Measurements from ENCODE around the gene ARF3. TPM values are rescaled to one million over a fixed set of nuclear protein-coding genes. Genes with fewer than 3 reads are reported as not detected.

ARF3 gene
- polyA plus RNA-seq, 1 of the 3 experiments (the other 2 are of a cell fraction), result 204 TPM

- no peaks in the 10 kb centered on the region for H3K27me3 ChIP-seq (ENCODE audit: insufficient read depth)
- peak within 1 kb of the TSS; percentile 52 to 57; a peak in 3 of 4 replicates for H3K4me3 ChIP-seq (ENCODE audit: low read depth in 2 of 2, low read length in 1 of 2)
- peaks cover 39 to 42% of the 10 kb centered on the region in 2 experiments for H3K36me3 ChIP-seq (replicated peaks in 1 of 2; ENCODE audit: control insufficient read depth in 1 of 2, insufficient read depth in 2 of 2, low read length in 1 of 2)
- H3K9me3 ChIP-seq, result no peaks in the 10 kb centered on the region
- ChIA-PET CTCF (interaction anchor here (0.7 to 3.9 kb wide), 17 partner anchors 10 to 119 kb away, joined by 3 to 29 read pairs (median 5); partner anchors contain the start of genes ARF3 and WNT1), POLR2A (no interaction called here)
- 72% methylated on average over 28 of the region's 38 CpGs for WGBS (ENCODE audit: low lambda C conversion rate)
- peaks cover 9% of the 10 kb centered on the region; the same call in 1 of the 2 replicates for H3K79me2 ChIP-seq (ENCODE audit: insufficient read depth)
- H4K20me1 ChIP-seq (ENCODE audit: insufficient read depth), result 0 out of 2 replicates have a peak, but pooled peaks cover 4% of the 10 kb centered on the region
- no peaks in the 10 kb centered on the region for H3K9me2 ChIP-seq
- peak within 1 kb of the TSS; percentile 48; the same call in 1 of the 2 replicates for H3K9ac ChIP-seq
- H3K4me1 ChIP-seq (ENCODE audit: control insufficient read depth in 1 of 2, insufficient read depth in 2 of 2, low read depth in 1 of 2, low read length in 1 of 2), result no peaks in the 10 kb centered on the region; a peak in 1 of 4 replicates
- H3F3A ChIP-seq (replicated peaks; ENCODE audit: insufficient read depth), result peaks cover 12% of the 10 kb centered on the region
- H2AFZ ChIP-seq (ENCODE audit: low read depth), result peak within 1 kb of the TSS; percentile 46; the same call in 1 of the 2 replicates
- peak within 1 kb of the TSS; percentile 61; the same call in 1 of the 2 replicates for H3K4me2 ChIP-seq
- TF ChIP-seq MEF2A (IDR thresholded peaks at IDR 0.05; ENCODE audit: borderline replicate concordance, low read depth), result no peak
- 0 out of 2 replicates have a peak, but pooled peaks have one; percentile 18 for TF ChIP-seq MXI1 (IDR thresholded peaks at IDR 0.05; ENCODE audit: low read depth, low read length)
- DNase-seq, result peak; percentile 74
- H3K27ac ChIP-seq (ENCODE audit: low read depth in 2 of 2, low read length in 1 of 2), result no peak within 1 kb of the TSS
Measured at GRCh38 chr12:48925304-48926011, 31.8 kb downstream of the ARF3 start, which contains the start of gene FKBP11. Gene FKBP11, minus strand, starts transcription at chr12:48925492. Its CDS starts 64 bp downstream, at chr12:48925428.

DNA sequence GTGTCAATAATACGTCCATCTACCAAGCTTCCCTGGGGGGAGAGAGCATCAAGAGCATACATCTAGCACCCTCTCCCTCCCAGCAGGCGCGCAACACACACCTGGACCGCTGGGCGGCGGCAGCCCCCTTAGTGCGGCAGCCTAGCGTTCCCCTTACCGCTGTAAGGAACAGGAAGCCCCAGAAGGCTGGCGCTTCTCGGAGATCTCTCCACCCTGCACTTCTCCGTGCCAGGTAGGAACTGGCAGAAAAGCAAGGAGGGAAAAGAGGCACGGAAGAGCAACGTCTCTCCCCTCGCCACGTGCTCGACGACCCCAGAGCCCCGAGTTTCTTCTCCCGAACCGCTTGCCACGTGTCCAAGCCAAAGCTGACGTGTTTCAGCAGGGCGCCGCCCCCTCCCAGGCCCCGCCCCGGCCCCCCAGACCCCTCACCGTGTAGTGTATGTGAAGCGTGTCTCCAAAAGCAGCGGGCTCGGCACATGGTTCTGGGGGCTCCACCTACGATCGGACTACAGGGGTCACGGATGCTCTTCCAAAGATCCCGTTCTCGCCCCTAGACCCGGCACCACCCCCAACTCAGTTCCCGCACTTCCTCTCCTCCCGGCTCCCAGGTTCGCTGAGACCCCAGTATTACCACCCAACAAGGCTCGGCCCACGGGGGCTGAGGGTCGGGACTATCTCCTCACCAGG, 32.5 kb downstream of the ARF3 start:
- Histone ChIP-seq H3K27me3 (ENCODE audit: insufficient read depth) (no peaks in the 10 kb centered on the region), H3K4me1 (ENCODE audit: control insufficient read depth in 1 of 2, insufficient read depth in 2 of 2, low read depth in 1 of 2, low read length in 1 of 2) (no peaks in the 10 kb centered on the region; a peak in 1 of 4 replicates), H2AFZ (ENCODE audit: low read depth) (peak overlapping the region; percentile 46; the same call in 1 of the 2 replicates), H3K36me3 (replicated peaks in 1 of 2; ENCODE audit: control insufficient read depth in 1 of 2, insufficient read depth in 2 of 2, low read length in 1 of 2) (peaks cover 34 to 35% of the 10 kb centered on the region in 2 experiments), H3K4me2 (peak overlapping the region; percentile 61; the same call in 1 of the 2 replicates), H3K79me2 (ENCODE audit: insufficient read depth) (peaks cover 9% of the 10 kb centered on the region; the same call in 1 of the 2 replicates), H3K27ac (ENCODE audit: low read depth in 2 of 2, low read length in 1 of 2) (no peak overlapping the region), H3K9ac (peak overlapping the region; percentile 48; the same call in 1 of the 2 replicates), H4K20me1 (ENCODE audit: insufficient read depth) (no peaks in the 10 kb centered on the region), H3F3A (replicated peaks; ENCODE audit: insufficient read depth) (peaks cover 12% of the 10 kb centered on the region), H3K4me3 (ENCODE audit: low read depth in 2 of 2, low read length in 1 of 2) (peak overlapping the region; percentile 52 to 57; a peak in 3 of 4 replicates), H3K9me3 (no peaks in the 10 kb centered on the region), H3K9me2 (no peaks in the 10 kb centered on the region)
- ChIA-PET POLR2A (no interaction called here), CTCF (interaction anchor here (0.7 to 3.9 kb wide), 20 partner anchors 11 to 120 kb away, joined by 3 to 29 read pairs (median 4); partner anchors contain the start of genes ARF3, WNT1 and WNT10B)
- no peak for TF ChIP-seq FOSL2 (IDR thresholded peaks at IDR 0.05; ENCODE audit: borderline replicate concordance, low read depth)
- TF ChIP-seq MAX (IDR thresholded peaks at IDR 0.05; ENCODE audit: low read depth), result 0 out of 2 replicates have a peak, but pooled peaks have one; percentile 22
- TF ChIP-seq MXI1 (IDR thresholded peaks at IDR 0.05; ENCODE audit: low read depth, low read length), result peak; percentile 66
- TF ChIP-seq, protein P1, sequence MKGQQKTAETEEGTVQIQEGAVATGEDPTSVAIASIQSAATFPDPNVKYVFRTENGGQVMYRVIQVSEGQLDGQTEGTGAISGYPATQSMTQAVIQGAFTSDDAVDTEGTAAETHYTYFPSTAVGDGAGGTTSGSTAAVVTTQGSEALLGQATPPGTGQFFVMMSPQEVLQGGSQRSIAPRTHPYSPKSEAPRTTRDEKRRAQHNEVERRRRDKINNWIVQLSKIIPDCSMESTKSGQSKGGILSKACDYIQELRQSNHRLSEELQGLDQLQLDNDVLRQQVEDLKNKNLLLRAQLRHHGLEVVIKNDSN (IDR thresholded peaks at IDR 0.05; ENCODE audit: borderline replicate concordance, low read depth), result peak; percentile 26; the same call in 1 of the 2 replicates
- peak; percentile 36 for TF ChIP-seq CTCF (IDR thresholded peaks at IDR 0.05)
- peak; percentile 22; the same call in 1 of the 2 replicates for TF ChIP-seq SMC3 (IDR thresholded peaks at IDR 0.05; ENCODE audit: low read depth, low read length)
- no peak for TF ChIP-seq TCF12 (IDR thresholded peaks at IDR 0.05)
- peak; percentile 44 for TF ChIP-seq RAD21 (IDR thresholded peaks at IDR 0.05; ENCODE audit: low read length)
- DNase-seq, result peak; percentile 77
- 49% methylated on average over 40 of the region's 43 CpGs for WGBS (ENCODE audit: low lambda C conversion rate)

Data from SK-N-SH (cell line).